Measurements from ENCODE around the gene CLEC18C.
"Not testable (repeated sequence)": the region's sequence is repeated elsewhere in the genome, so short reads cannot be mapped to it uniquely, and the experiment has no call there.

Gene CLEC18C

DNA sequence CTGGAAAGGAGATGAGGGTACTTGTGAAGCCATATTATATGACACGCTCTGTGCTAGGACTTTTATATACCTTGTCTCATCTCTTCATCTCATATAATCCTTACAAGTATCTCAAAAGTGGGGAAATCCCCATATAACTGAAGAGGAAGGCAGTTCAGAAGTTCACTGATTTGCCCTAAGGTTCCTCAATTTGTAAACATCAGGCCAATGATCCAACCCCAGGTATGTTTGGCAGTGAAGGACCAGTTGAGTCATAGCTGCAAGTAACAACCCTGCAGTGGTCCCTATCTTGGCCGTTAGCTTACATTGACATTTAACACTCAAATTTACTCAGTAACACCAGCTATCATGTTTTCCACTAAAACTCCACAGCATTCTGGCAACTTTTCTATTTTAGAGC, 45.0 kb downstream of the CLEC18C start:
- DNase-seq (ENCODE audit: low spot score): not testable (repeated sequence)

DNA sequence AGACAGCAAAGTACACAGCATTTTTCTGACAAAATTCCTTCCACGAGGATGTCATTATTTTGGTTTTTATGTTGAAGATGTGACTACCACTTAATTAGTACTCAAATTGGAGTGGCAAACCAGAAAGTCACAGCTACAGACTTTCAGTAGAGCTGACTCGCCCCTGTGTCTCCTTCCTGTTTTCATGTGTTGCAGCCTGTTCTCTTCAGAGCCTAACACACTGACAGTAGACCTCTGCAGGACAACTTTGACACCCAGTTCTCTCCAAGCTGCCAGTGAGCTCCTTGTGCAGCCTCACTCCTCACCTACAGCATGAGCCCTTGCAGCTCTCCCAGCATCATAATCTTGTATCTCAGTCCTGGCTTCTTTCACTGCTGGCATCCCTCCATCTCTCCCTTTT, 49.0 kb downstream of the CLEC18C start:
- not testable (repeated sequence) for DNase-seq (ENCODE audit: low spot score)

DNA sequence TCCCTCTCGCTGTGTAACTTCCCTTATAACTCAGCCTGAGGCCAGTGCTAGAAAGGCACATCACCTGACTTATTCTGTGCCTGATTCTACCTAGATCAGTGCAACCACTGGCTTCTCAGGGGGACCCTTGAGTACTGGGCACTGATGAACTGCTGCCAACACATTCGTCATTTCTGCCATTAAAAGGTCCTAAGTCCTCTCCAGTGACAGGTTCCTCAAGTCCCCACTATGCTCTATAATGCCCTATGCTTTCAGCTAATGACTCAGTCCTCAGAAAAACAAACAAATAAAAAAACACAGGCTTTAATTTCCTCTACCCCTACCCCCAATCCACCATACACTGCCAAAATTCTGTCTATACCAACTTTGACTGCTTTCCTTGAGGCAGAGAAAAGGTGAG, 49.6 kb downstream of the CLEC18C start:
- DNase-seq (ENCODE audit: low spot score): not testable (repeated sequence)

DNA sequence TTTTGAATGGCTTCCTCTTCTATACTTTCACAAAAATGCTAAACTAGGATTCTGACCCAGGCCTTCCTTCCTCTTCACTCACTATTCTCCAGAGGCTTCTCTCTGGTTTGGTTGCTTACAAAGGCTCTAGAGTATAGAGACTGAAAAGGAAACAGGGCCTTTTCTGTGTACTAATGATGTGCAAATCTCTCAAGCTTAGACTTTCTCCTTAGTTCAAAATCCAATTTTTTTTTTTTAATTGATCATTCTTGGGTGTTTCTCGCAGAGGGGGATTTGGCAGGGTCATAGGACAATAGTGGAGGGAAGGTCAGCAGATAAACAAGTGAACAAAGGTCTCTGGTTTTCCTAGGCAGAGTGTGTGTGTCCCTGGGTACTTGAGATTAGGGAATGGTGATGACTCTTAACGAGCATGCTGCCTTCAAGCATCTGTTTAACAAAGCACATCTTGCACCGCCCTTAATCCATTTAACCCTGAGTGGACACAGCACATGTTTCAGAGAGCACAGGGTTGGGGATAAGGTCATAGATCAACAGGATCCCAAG, 50.5 kb downstream of the CLEC18C start:
- not testable (repeated sequence) for DNase-seq (ENCODE audit: low spot score)

DNA sequence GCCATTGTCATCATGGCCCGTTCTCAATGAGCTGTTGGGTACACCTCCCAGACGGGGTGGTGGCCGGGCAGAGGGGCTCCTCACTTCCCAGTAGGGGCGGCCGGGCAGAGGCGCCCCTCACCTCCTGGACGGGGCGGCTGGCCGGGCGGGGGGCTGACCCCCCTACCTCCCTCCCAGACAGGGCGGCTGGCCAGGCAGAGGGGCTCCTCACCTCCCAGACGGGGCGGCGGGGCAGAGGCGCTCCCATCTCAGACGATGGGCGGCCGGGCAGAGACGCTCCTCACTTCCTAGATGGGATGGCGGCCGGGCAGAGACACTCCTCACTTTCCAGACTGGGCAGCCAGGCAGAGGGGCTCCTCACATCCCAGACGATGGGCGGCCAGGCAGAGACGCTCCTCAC, 51.1 kb downstream of the CLEC18C start:
- DNase-seq (ENCODE audit: low spot score): not testable (repeated sequence)

DNA sequence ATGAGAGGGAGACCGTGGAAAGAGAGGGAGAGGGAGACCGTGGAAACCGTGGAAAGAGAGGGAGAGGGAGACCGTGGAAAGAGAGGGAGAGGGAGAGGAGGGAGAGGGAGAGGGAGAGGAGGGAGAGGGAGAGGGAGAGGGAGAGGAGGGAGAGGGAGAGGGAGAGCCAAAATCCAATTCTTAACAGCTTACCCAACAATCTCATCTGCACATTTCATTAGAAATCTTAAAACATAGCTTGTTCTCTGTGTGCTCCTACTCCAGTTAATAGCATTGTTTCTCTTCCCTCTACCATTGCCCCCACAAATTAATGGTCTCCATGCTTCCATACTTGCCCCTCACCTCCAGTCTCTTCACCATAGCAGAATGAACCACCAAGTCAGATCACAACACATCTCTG, 51.8 kb downstream of the CLEC18C start:
- DNase-seq (ENCODE audit: low spot score): not testable (repeated sequence)

DNA sequence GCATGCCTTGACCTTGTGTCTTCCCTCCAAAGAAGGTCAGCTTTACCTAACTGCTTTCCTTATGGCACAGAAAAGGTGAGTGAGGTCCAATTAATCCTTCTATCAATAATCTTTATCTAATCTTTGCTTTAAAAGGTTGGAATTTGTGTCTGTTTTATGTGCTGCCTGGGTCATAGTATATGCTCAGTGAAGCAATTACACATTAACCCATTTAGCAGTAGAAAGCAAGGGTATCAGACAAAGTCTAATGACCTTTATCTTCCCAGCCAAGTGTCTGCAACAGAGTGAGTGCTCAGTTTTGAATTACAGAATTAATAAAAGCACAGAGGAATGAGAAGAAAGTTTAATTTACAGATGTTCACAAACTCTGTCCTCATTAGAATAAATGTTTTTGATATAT, 52.4 kb downstream of the CLEC18C start:
- DNase-seq (ENCODE audit: low spot score): not testable (repeated sequence)

DNA sequence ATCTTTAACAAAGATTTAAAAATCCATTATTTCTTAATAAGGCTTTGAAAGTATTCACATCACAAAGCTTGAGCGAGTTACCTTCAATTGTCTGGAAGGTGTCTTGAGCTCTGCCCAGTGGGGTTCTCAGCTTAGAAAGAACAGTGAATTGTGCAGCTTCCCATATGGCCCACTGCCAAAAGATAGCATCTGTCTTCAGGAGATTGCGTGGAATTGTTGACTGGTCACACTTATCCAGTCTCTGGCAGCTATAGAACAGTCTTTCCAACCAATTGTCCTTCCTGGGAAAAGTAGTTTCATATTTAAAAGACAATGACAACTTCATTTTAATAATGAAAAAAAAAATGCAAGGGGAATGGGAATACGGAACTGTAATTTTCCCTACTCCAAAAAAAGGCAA, 58.2 kb downstream of the CLEC18C start:
- not testable (repeated sequence) for DNase-seq (ENCODE audit: low spot score)
